Measurements from ENCODE around the gene CABCOCO1.

The CABCOCO1 gene

DNA sequence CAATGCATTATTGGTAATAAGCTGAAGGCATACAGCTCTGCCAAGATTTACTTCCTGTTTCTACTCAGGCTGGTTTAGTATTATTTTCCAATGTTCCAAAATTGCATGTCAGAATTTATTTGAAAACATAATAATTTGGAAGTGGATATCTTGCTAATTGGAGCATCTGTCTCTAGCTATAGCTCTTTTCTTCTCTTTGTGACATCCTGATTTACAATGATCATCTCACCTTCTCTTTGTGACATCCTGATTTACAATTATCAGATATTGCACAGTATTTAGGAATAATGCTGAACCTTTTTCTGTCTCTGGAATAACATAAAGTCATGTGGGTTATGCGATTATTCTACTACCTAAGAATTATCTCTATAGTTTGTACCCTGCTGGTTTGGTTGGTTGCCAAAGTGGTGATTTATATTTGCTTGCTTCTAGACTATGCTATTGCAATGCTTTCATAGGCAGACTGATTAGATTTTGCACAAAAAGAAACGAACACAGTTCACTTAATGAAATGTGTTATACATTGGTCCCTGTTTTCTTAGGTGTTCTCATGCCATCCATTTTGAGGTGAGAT is 44.3 kb upstream of the CABCOCO1 start:
- H3K36me3 ChIP-seq (ENCODE audit: control insufficient read depth, insufficient read depth, low read length): no peaks in the 10 kb centered on the region
- no peaks in the 10 kb centered on the region for H3K27me3 ChIP-seq (replicated peaks; ENCODE audit: control insufficient read depth, insufficient read depth, low read length)
- no peak for TF ChIP-seq CTCF (IDR thresholded peaks at IDR 0.05; ENCODE audit: insufficient read depth, low read length, poor library complexity, severe bottlenecking)
- no peak overlapping the region for H3K4me3 ChIP-seq (replicated peaks; ENCODE audit: low read depth, low read length)
- no peak for DNase-seq (ENCODE audit: extremely low read depth, insufficient read length)

DNA sequence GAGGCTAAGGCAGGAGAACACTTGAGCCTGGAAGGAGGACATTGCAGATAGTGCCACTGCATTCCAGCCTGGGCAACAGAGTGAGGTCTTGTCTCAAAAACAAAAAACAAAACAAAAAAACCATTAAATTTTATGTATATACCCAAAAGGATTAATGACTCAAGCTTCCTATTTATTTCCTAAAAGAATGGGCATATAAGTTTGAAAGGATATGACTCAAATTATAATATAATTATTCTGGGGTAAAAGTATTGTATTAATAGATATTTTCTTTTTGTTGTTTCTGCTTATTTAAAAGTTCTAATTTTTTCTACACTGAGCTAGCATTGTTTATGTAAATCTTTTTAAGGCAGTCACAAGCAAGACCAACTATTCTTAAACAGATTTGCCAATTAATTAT is 42.2 kb upstream of the CABCOCO1 start:
- Histone ChIP-seq H3K4me3 (replicated peaks; ENCODE audit: low read depth, low read length) (no peak overlapping the region), H3K27me3 (replicated peaks; ENCODE audit: control insufficient read depth, insufficient read depth, low read length) (no peaks in the 10 kb centered on the region), H3K36me3 (ENCODE audit: control insufficient read depth, insufficient read depth, low read length) (no peaks in the 10 kb centered on the region)
- no peak for TF ChIP-seq CTCF (IDR thresholded peaks at IDR 0.05; ENCODE audit: insufficient read depth, low read length, poor library complexity, severe bottlenecking)
- no peak for DNase-seq (ENCODE audit: extremely low read depth, insufficient read length)

DNA sequence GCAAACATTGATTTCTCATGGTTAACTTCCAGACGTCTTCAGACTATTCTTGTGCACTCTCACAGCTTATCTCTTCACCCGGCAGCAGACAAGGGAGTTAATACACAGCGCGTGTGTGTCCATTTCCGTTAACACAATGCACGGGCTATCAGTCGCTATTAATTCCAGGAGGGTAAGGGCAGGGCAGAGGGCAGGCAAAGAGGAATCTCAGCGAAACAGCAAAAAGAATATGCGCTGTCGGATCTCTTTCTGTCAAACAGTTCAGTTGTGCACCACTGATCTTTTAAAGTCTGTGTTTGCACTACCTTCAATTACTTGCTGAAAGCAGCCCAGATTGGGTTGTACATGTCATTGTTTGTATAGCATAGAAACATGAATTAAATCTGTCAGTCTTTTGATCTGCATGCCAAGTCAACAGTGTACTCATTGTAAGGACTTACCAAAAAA is 41.1 kb upstream of the CABCOCO1 start:
- no peak for DNase-seq (ENCODE audit: extremely low read depth, insufficient read length)

DNA sequence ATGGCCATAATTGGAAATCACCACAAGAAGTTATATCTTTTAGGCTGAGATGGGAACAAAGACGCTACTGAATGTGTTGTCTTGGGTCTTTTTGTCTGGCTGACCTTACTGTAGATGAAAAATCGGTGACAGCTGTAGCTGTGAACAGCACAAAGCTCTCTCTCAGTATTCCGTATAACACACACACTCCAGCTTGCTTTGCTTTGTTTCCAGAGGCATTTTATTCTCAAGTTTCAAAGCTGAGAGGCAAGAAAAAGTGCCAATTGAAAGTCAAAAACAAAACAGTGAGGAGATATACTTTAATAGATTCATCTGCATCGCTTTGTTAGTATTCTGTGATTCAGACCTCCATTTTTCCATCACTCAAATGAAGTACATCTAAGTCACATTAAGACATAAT is 39.6 kb upstream of the CABCOCO1 start:
- DNase-seq (ENCODE audit: extremely low read depth, insufficient read length): no peak
- no peak for TF ChIP-seq CTCF (IDR thresholded peaks at IDR 0.05; ENCODE audit: insufficient read depth, low read length, poor library complexity, severe bottlenecking)

More for the DNA sequence above, 41.1 kb upstream of the CABCOCO1 start:
- H3K27me3 ChIP-seq (replicated peaks; ENCODE audit: control insufficient read depth, insufficient read depth, low read length): no peaks in the 10 kb centered on the region
- no peak overlapping the region for H3K4me3 ChIP-seq (replicated peaks; ENCODE audit: low read depth, low read length)
- TF ChIP-seq CTCF (IDR thresholded peaks at IDR 0.05; ENCODE audit: insufficient read depth, low read length, poor library complexity, severe bottlenecking): no peak
- H3K36me3 ChIP-seq (ENCODE audit: control insufficient read depth, insufficient read depth, low read length): no peaks in the 10 kb centered on the region

GRCh38 chr10:61626209-61626608 is 36.5 kb upstream of the CABCOCO1 start:
- no peak for TF ChIP-seq CTCF (IDR thresholded peaks at IDR 0.05; ENCODE audit: insufficient read depth, low read length, poor library complexity, severe bottlenecking)
- DNase-seq (ENCODE audit: extremely low read depth, insufficient read length): no peak

More for the DNA sequence above, 39.6 kb upstream of the CABCOCO1 start:
- Histone ChIP-seq H3K36me3 (ENCODE audit: control insufficient read depth, insufficient read depth, low read length) (no peaks in the 10 kb centered on the region), H3K27me3 (replicated peaks; ENCODE audit: control insufficient read depth, insufficient read depth, low read length) (no peaks in the 10 kb centered on the region), H3K4me3 (replicated peaks; ENCODE audit: low read depth, low read length) (no peak overlapping the region)

DNA sequence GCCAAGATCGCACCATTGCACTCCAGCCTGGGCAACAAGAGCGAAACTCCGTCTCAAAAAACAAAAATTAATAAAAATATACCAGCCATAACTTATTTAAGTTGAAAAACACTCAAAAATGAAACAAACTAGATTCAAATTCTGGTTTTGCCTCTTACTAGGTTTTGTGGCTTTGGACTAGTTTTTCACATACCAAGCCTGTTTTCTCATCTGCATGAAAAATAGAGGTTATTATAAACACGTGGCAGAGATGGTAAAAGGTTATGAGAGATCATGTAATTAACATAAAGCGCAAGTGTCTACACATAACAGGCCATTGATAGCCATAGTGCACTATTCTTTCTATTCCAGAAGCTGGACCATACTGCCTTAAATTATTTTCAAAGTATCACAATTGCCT is 35.5 kb upstream of the CABCOCO1 start:
- TF ChIP-seq CTCF (IDR thresholded peaks at IDR 0.05; ENCODE audit: insufficient read depth, low read length, poor library complexity, severe bottlenecking): no peak
- no peak for DNase-seq (ENCODE audit: extremely low read depth, insufficient read length)
- Histone ChIP-seq H3K4me3 (replicated peaks; ENCODE audit: low read depth, low read length) (no peak overlapping the region), H3K36me3 (ENCODE audit: control insufficient read depth, insufficient read depth, low read length) (no peaks in the 10 kb centered on the region), H3K27me3 (replicated peaks; ENCODE audit: control insufficient read depth, insufficient read depth, low read length) (no peaks in the 10 kb centered on the region)

More at GRCh38 chr10:61626209-61626608, 36.5 kb upstream of the CABCOCO1 start:
- no peaks in the 10 kb centered on the region for H3K27me3 ChIP-seq (replicated peaks; ENCODE audit: control insufficient read depth, insufficient read depth, low read length)
- no peaks in the 10 kb centered on the region for H3K36me3 ChIP-seq (ENCODE audit: control insufficient read depth, insufficient read depth, low read length)
- H3K4me3 ChIP-seq (replicated peaks; ENCODE audit: low read depth, low read length): no peak overlapping the region

Data from GM06990 (cell line).